ENCODE measurements around the gene NUDCD3.

DNA sequence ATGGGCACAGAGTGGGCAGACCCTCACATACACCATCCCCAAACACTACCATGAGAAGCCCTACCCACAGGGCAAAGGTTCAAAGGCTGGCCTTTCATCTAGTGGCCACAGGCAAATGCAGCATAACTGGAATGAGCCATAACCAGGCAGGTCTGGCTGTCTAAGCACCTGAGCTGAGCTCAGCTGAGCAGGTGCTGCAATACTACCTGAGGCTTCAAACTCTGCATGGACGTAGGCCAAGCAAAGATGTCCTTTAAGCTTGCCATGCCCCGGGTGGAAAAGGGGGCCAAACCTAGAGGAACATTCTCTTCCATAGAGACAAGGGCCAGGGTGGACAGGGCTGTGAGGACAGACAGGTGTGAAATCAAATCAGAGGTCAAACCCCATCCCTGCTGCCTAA, 99.8 kb downstream of the NUDCD3 start:
- no peak for TF ChIP-seq CTCF (IDR thresholded peaks at IDR 0.05)
- TF ChIP-seq POLR2A (IDR thresholded peaks at IDR 0.05), result no peak
